ENCODE results near the gene CISTR.

CISTR gene

GRCh38 chr12:53791735-53792326 is 40.1 kb upstream of the CISTR start:
- Histone ChIP-seq H2AK5ac (ENCODE audit: low read depth, low read length) (no peak overlapping the region), H4K91ac (ENCODE audit: low read depth, low read length, poor library complexity) (no peak overlapping the region)

GRCh38 chr12:53789570-53789969 is 37.8 kb upstream of the CISTR start:
- H3K14ac ChIP-seq (ENCODE audit: low read length): no peak overlapping the region
- no peak overlapping the region for H2AK5ac ChIP-seq (ENCODE audit: low read depth, low read length)
- no peak overlapping the region for H3K27ac ChIP-seq (replicated peaks; ENCODE audit: low read length)
- no peak for DNase-seq (ENCODE audit: low spot score)
- WGBS, 2 donors (ENCODE audit: extremely low coverage in 2 of 2, insufficient read length in 2 of 2, insufficient replicate concordance in 1 of 2): no CpG with 5 or more reads among the region's 1 CpG
- no peak overlapping the region for H2BK5ac ChIP-seq (ENCODE audit: low read length)
- H2BK12ac ChIP-seq (ENCODE audit: low read length): no peak overlapping the region
- H3K18ac ChIP-seq (ENCODE audit: low read length): no peak overlapping the region
- peaks cover 0 to 3% of the 10 kb centered on the region in 2 donors for H3K4me1 ChIP-seq (ENCODE audit: control insufficient read depth in 2 of 2, insufficient read depth in 1 of 2, low read depth in 1 of 2, low read length in 2 of 2)
- H3K23ac ChIP-seq (ENCODE audit: low read depth, low read length, poor library complexity): no peak overlapping the region
- no peaks in the 10 kb centered on the region for H3K79me1 ChIP-seq (ENCODE audit: low read depth, low read length)
- no peak overlapping the region for H3K4me3 ChIP-seq (ENCODE audit: low read length in 2 of 2)
- no peak overlapping the region for H3K4ac ChIP-seq (ENCODE audit: low read length)
- H4K8ac ChIP-seq (ENCODE audit: low read depth, low read length): no peak overlapping the region
- no peak overlapping the region for H3K9ac ChIP-seq (ENCODE audit: low read depth, low read length, poor library complexity)
- H3K27me3 ChIP-seq (ENCODE audit: control insufficient read depth in 3 of 3, insufficient read depth in 3 of 3, low read depth in 1 of 3, low read length in 3 of 3): peaks cover 0 to 44% (median 2%) of the 10 kb centered on the region in 3 experiments
- no peaks in the 10 kb centered on the region for H3K36me3 ChIP-seq (replicated peaks in 1 of 2; ENCODE audit: control insufficient read depth in 2 of 2, insufficient read depth in 2 of 2, low read length in 2 of 2)
- no peak overlapping the region for H4K91ac ChIP-seq (ENCODE audit: low read depth, low read length, poor library complexity)
- H3K9me3 ChIP-seq (replicated peaks in 1 of 2; ENCODE audit: control insufficient read depth in 2 of 2, insufficient read depth in 1 of 2, low read depth in 1 of 2, low read length in 2 of 2): no peaks in the 10 kb centered on the region
- no peak overlapping the region for H2BK120ac ChIP-seq (ENCODE audit: low read depth, low read length)
- no peak overlapping the region for H2BK15ac ChIP-seq (ENCODE audit: low read length)
- no peak overlapping the region for H3K4me2 ChIP-seq (ENCODE audit: insufficient read depth, low read length, poor library complexity, severe bottlenecking)
- no peak overlapping the region for H2AFZ ChIP-seq (ENCODE audit: low read length)

More at GRCh38 chr12:53791735-53792326, 40.1 kb upstream of the CISTR start:
- peaks cover 0 to 43% (median 4%) of the 10 kb centered on the region in 3 experiments for H3K27me3 ChIP-seq (ENCODE audit: control insufficient read depth in 3 of 3, insufficient read depth in 3 of 3, low read depth in 1 of 3, low read length in 3 of 3)
- H2AFZ ChIP-seq (ENCODE audit: low read length): no peak overlapping the region
- H2BK120ac ChIP-seq (ENCODE audit: low read depth, low read length): no peak overlapping the region
- no peak overlapping the region for H3K14ac ChIP-seq (ENCODE audit: low read length)
- H2BK5ac ChIP-seq (ENCODE audit: low read length): no peak overlapping the region
- no peaks in the 10 kb centered on the region for H3K79me1 ChIP-seq (ENCODE audit: low read depth, low read length)
- H3K9me3 ChIP-seq (replicated peaks in 1 of 2; ENCODE audit: control insufficient read depth in 2 of 2, insufficient read depth in 1 of 2, low read depth in 1 of 2, low read length in 2 of 2): no peaks in the 10 kb centered on the region
- no peak overlapping the region for H3K4me3 ChIP-seq (ENCODE audit: low read length in 2 of 2)
- no peak overlapping the region for H4K8ac ChIP-seq (ENCODE audit: low read depth, low read length)
- no peak overlapping the region for H3K23ac ChIP-seq (ENCODE audit: low read depth, low read length, poor library complexity)
- H3K18ac ChIP-seq (ENCODE audit: low read length): no peak overlapping the region
- H3K27ac ChIP-seq (replicated peaks; ENCODE audit: low read length): no peak overlapping the region
- H2BK12ac ChIP-seq (ENCODE audit: low read length): no peak overlapping the region
- no peak overlapping the region for H3K4ac ChIP-seq (ENCODE audit: low read length)
- no peak overlapping the region for H2BK15ac ChIP-seq (ENCODE audit: low read length)
- WGBS, 2 donors (ENCODE audit: extremely low coverage in 2 of 2, insufficient read length in 2 of 2, insufficient replicate concordance in 1 of 2): no CpG with 5 or more reads among the region's 1 CpG
- no peak for DNase-seq (ENCODE audit: low spot score)
- H3K4me2 ChIP-seq (ENCODE audit: insufficient read depth, low read length, poor library complexity, severe bottlenecking): no peak overlapping the region
- H3K9ac ChIP-seq (ENCODE audit: low read depth, low read length, poor library complexity): no peak overlapping the region
- H3K4me1 ChIP-seq (ENCODE audit: control insufficient read depth in 2 of 2, insufficient read depth in 1 of 2, low read depth in 1 of 2, low read length in 2 of 2): peaks cover 0 to 3% of the 10 kb centered on the region in 2 donors
- H3K36me3 ChIP-seq (replicated peaks in 1 of 2; ENCODE audit: control insufficient read depth in 2 of 2, insufficient read depth in 2 of 2, low read length in 2 of 2): no peaks in the 10 kb centered on the region

GRCh38 chr12:53788892-53789291 is 37.1 kb upstream of the CISTR start:
- Histone ChIP-seq H4K91ac (ENCODE audit: low read depth, low read length, poor library complexity) (no peak overlapping the region), H3K27ac (replicated peaks; ENCODE audit: low read length) (no peak overlapping the region), H3K23ac (ENCODE audit: low read depth, low read length, poor library complexity) (no peak overlapping the region), H3K4me1 (ENCODE audit: control insufficient read depth in 2 of 2, insufficient read depth in 1 of 2, low read depth in 1 of 2, low read length in 2 of 2) (peaks cover 0 to 3% of the 10 kb centered on the region in 2 donors), H2AFZ (ENCODE audit: low read length) (no peak overlapping the region), H2AK5ac (ENCODE audit: low read depth, low read length) (no peak overlapping the region), H3K79me1 (ENCODE audit: low read depth, low read length) (no peaks in the 10 kb centered on the region), H2BK12ac (ENCODE audit: low read length) (no peak overlapping the region), H2BK15ac (ENCODE audit: low read length) (no peak overlapping the region), H3K18ac (ENCODE audit: low read length) (no peak overlapping the region), H3K4me2 (ENCODE audit: insufficient read depth, low read length, poor library complexity, severe bottlenecking) (no peak overlapping the region), H2BK5ac (ENCODE audit: low read length) (no peak overlapping the region), H3K27me3 (ENCODE audit: control insufficient read depth in 3 of 3, insufficient read depth in 3 of 3, low read depth in 1 of 3, low read length in 3 of 3) (peaks cover 0 to 37% (median 2%) of the 10 kb centered on the region in 3 experiments), H4K8ac (ENCODE audit: low read depth, low read length) (no peak overlapping the region), H3K4ac (ENCODE audit: low read length) (no peak overlapping the region), H3K4me3 (ENCODE audit: low read length in 2 of 2) (no peak overlapping the region), H2BK120ac (ENCODE audit: low read depth, low read length) (no peak overlapping the region), H3K9ac (ENCODE audit: low read depth, low read length, poor library complexity) (no peak overlapping the region), H3K36me3 (replicated peaks in 1 of 2; ENCODE audit: control insufficient read depth in 2 of 2, insufficient read depth in 2 of 2, low read length in 2 of 2) (no peaks in the 10 kb centered on the region), H3K14ac (ENCODE audit: low read length) (no peak overlapping the region), H3K9me3 (replicated peaks in 1 of 2; ENCODE audit: control insufficient read depth in 2 of 2, insufficient read depth in 1 of 2, low read depth in 1 of 2, low read length in 2 of 2) (no peaks in the 10 kb centered on the region)
- no peak for DNase-seq (ENCODE audit: low spot score)
- no CpG with 5 or more reads among the region's 1 CpG for WGBS, 2 donors (ENCODE audit: extremely low coverage in 2 of 2, insufficient read length in 2 of 2, insufficient replicate concordance in 1 of 2)

GRCh38 chr12:53786411-53786810 is 34.6 kb upstream of the CISTR start:
- Histone ChIP-seq H2AFZ (ENCODE audit: low read length) (no peak overlapping the region), H3K79me1 (ENCODE audit: low read depth, low read length) (no peaks in the 10 kb centered on the region), H3K36me3 (replicated peaks in 1 of 2; ENCODE audit: control insufficient read depth in 2 of 2, insufficient read depth in 2 of 2, low read length in 2 of 2) (no peaks in the 10 kb centered on the region), H3K4me3 (ENCODE audit: low read length in 2 of 2) (no peak overlapping the region), H3K18ac (ENCODE audit: low read length) (peak overlapping the region; percentile 27), H2BK12ac (ENCODE audit: low read length) (no peak overlapping the region), H3K27ac (replicated peaks; ENCODE audit: low read length) (no peak overlapping the region), H3K4me2 (ENCODE audit: insufficient read depth, low read length, poor library complexity, severe bottlenecking) (no peak overlapping the region), H2BK120ac (ENCODE audit: low read depth, low read length) (no peak overlapping the region), H3K23ac (ENCODE audit: low read depth, low read length, poor library complexity) (no peak overlapping the region), H3K4ac (ENCODE audit: low read length) (no peak overlapping the region), H3K14ac (ENCODE audit: low read length) (no peak overlapping the region), H4K91ac (ENCODE audit: low read depth, low read length, poor library complexity) (no peak overlapping the region), H3K9me3 (replicated peaks in 1 of 2; ENCODE audit: control insufficient read depth in 2 of 2, insufficient read depth in 1 of 2, low read depth in 1 of 2, low read length in 2 of 2) (no peaks in the 10 kb centered on the region), H4K8ac (ENCODE audit: low read depth, low read length) (no peak overlapping the region), H3K9ac (ENCODE audit: low read depth, low read length, poor library complexity) (no peak overlapping the region), H2BK15ac (ENCODE audit: low read length) (no peak overlapping the region), H2BK5ac (ENCODE audit: low read length) (no peak overlapping the region), H3K27me3 (ENCODE audit: control insufficient read depth in 3 of 3, insufficient read depth in 3 of 3, low read depth in 1 of 3, low read length in 3 of 3) (peaks cover 0 to 32% (median 0%) of the 10 kb centered on the region in 3 experiments), H3K4me1 (ENCODE audit: control insufficient read depth in 2 of 2, insufficient read depth in 1 of 2, low read depth in 1 of 2, low read length in 2 of 2) (peaks cover 0 to 3% of the 10 kb centered on the region in 2 donors), H2AK5ac (ENCODE audit: low read depth, low read length) (no peak overlapping the region)
- no CpG with 5 or more reads among the region's 7 CpGs for WGBS, 2 donors (ENCODE audit: extremely low coverage in 2 of 2, insufficient read length in 2 of 2, insufficient replicate concordance in 1 of 2)
- no peak for DNase-seq (ENCODE audit: low spot score)

Measured in neuronal stem cell (in vitro differentiated cells).